MM.1S (cell line): ENCODE data around the gene EFEMP1.

Experiments used
- CTCF ChIP-seq: fragments of 300-600 bp; sonication (generic); IDR thresholded peaks from 2 replicates; pipeline ENCODE4 v1.5.1; 2016; ENCODE audit warnings: antibody characterized with exemption, low read length, mixed read lengths
- EZH2 ChIP-seq: fragments of 300-600 bp; sonication (generic); optimal IDR thresholded peaks from 2 replicates; pipeline ENCODE3; 2017; ENCODE audit warnings: low read depth, mild to moderate bottlenecking, antibody characterized with exemption, low read length, mixed read lengths

GRCh38 chr2:55934337-55934736 is 10.8 kb upstream of the EFEMP1 start:
- TF ChIP-seq CTCF (no peak), EZH2 (no peak)
